ENCODE results near the gene ST6GALNAC6. TPM values are rescaled to one million over a fixed set of nuclear protein-coding genes. Genes with fewer than 3 reads are reported as not detected.

The ST6GALNAC6 gene
- total and polyA plus RNA-seq, 2 experiments from 2014 or later, result 53.0 to 73.4 TPM

- no peak for DNase-seq (ENCODE audit: low read depth in 1 of 2, low spot score in 1 of 2)
Observed at GRCh38 chr9:127944586-127945218, 45.3 kb upstream of the ST6GALNAC6 start.

GRCh38 chr9:127943731-127944144 is 44.3 kb upstream of the ST6GALNAC6 start:
- DNase-seq (ENCODE audit: low read depth in 1 of 2, low spot score in 1 of 2), result peak; percentile 79 to 81
- peak; percentile 95 for TF ChIP-seq CTCF (IDR thresholded peaks at IDR 0.05; ENCODE audit: low read depth, low read length)
- Histone ChIP-seq H3K36me3 (peaks cover 13% of the 10 kb centered on the region), H3K9me3 (ENCODE audit: low read depth) (no peaks in the 10 kb centered on the region), H3K4me1 (ENCODE audit: low read depth) (no peaks in the 10 kb centered on the region), H3K4me3 (no peak overlapping the region), H3K27me3 (no peaks in the 10 kb centered on the region), H3K27ac (no peak overlapping the region)

More at GRCh38 chr9:127944586-127945218, 45.3 kb upstream of the ST6GALNAC6 start:
- no peaks in the 10 kb centered on the region for H3K4me1 ChIP-seq (ENCODE audit: low read depth)
- no peaks in the 10 kb centered on the region for H3K9me3 ChIP-seq (ENCODE audit: low read depth)
- no peak overlapping the region for H3K4me3 ChIP-seq
- TF ChIP-seq CTCF (IDR thresholded peaks at IDR 0.05; ENCODE audit: low read depth, low read length), result no peak
- H3K36me3 ChIP-seq, result peaks cover 13% of the 10 kb centered on the region
- no peaks in the 10 kb centered on the region for H3K27me3 ChIP-seq
- H3K27ac ChIP-seq, result no peak overlapping the region

GRCh38 chr9:127943011-127943662 is 43.7 kb upstream of the ST6GALNAC6 start:
- Histone ChIP-seq H3K4me3 (no peak overlapping the region), H3K27ac (no peak overlapping the region), H3K4me1 (ENCODE audit: low read depth) (peaks cover under 1% of the 10 kb centered on the region), H3K36me3 (peaks cover 13% of the 10 kb centered on the region), H3K9me3 (ENCODE audit: low read depth) (no peaks in the 10 kb centered on the region), H3K27me3 (no peaks in the 10 kb centered on the region)
- TF ChIP-seq CTCF (IDR thresholded peaks at IDR 0.05; ENCODE audit: low read depth, low read length), result no peak
- DNase-seq (ENCODE audit: low read depth in 1 of 2, low spot score in 1 of 2), result no peak

- no peak overlapping the region for H3K27ac ChIP-seq
- DNase-seq (ENCODE audit: low read depth in 1 of 2, low spot score in 1 of 2), result peak; percentile 71 to 81
- H3K36me3 ChIP-seq, result peaks cover 13% of the 10 kb centered on the region
Observed at GRCh38 chr9:127942216-127943010, 43.0 kb upstream of the ST6GALNAC6 start.

GRCh38 chr9:127941961-127942215 is 42.5 kb upstream of the ST6GALNAC6 start:
- DNase-seq (ENCODE audit: low read depth in 1 of 2, low spot score in 1 of 2), result no peak
- H3K27ac ChIP-seq, result no peak overlapping the region
- H3K36me3 ChIP-seq, result peaks cover 13% of the 10 kb centered on the region
- no peaks in the 10 kb centered on the region for H3K9me3 ChIP-seq (ENCODE audit: low read depth)
- H3K27me3 ChIP-seq, result no peaks in the 10 kb centered on the region
- no peak for TF ChIP-seq CTCF (IDR thresholded peaks at IDR 0.05; ENCODE audit: low read depth, low read length)
- H3K4me3 ChIP-seq, result no peak overlapping the region
- H3K4me1 ChIP-seq (ENCODE audit: low read depth), result peaks cover 5% of the 10 kb centered on the region

More at GRCh38 chr9:127942216-127943010, 43.0 kb upstream of the ST6GALNAC6 start:
- no peak overlapping the region for H3K4me3 ChIP-seq
- no peaks in the 10 kb centered on the region for H3K27me3 ChIP-seq
- TF ChIP-seq CTCF (IDR thresholded peaks at IDR 0.05; ENCODE audit: low read depth, low read length), result peak; percentile 89
- peaks cover 4% of the 10 kb centered on the region for H3K4me1 ChIP-seq (ENCODE audit: low read depth)
- no peaks in the 10 kb centered on the region for H3K9me3 ChIP-seq (ENCODE audit: low read depth)
